Measurements from ENCODE around the gene FUOM. TPM values are rescaled to one million over a fixed set of nuclear protein-coding genes. Genes with fewer than 3 reads are reported as not detected.

The FUOM gene
- total RNA-seq, 1 experiment from 2014 or later: 31.3 TPM

DNA sequence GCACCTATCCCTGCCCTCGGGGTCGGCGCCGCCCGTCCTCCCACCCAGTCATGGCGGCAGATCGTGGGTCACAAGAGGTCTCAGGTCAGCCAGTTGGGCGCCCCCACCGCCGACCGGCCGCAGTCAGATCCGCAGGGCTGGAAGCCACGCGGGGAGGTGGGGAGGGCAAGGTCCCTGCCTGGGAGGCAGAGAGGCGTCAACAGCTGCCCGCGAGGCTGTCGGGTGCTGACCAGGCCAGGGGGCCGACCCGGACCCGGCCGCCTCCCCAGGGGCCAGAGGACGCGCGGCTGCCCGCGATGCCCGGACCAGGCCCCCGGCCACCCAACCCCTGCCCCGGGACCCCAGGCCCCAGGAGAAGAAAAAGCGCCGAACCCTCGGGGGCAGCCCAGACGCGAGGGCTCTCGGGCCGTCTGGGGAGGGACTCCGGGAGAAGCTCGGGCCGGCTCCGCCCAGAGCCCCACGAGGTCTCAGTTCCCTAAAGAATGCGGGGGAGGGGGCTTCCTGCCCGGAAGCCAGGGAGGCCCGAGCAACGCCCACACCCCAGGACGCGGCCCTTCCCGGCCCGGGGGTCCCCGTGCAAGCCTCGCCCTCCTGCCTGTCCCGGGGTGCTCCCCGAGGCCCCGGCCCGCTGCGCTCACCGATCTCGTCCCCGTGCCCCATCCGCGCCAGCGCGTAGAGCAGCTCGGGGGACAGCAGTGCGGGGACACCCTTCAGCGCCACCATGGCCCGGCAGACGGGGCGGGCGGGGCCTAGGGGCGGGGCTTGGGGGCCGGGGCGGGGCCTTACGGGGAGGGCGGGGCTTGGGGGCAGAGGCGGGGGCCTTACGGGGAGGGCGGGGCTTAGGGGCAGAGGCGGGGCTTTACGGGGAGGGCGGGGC lies at the start of gene FUOM (continued):
- no peak for TF ChIP-seq PRDM15 (CRISPR knock-in tag; IDR thresholded peaks at IDR 0.05)
- TF ChIP-seq, protein P1, sequence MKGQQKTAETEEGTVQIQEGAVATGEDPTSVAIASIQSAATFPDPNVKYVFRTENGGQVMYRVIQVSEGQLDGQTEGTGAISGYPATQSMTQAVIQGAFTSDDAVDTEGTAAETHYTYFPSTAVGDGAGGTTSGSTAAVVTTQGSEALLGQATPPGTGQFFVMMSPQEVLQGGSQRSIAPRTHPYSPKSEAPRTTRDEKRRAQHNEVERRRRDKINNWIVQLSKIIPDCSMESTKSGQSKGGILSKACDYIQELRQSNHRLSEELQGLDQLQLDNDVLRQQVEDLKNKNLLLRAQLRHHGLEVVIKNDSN (CRISPR knock-in tag; IDR thresholded peaks at IDR 0.05): peak; percentile 42; the same call in 1 of the 2 replicates
- TF ChIP-seq, protein P2, sequence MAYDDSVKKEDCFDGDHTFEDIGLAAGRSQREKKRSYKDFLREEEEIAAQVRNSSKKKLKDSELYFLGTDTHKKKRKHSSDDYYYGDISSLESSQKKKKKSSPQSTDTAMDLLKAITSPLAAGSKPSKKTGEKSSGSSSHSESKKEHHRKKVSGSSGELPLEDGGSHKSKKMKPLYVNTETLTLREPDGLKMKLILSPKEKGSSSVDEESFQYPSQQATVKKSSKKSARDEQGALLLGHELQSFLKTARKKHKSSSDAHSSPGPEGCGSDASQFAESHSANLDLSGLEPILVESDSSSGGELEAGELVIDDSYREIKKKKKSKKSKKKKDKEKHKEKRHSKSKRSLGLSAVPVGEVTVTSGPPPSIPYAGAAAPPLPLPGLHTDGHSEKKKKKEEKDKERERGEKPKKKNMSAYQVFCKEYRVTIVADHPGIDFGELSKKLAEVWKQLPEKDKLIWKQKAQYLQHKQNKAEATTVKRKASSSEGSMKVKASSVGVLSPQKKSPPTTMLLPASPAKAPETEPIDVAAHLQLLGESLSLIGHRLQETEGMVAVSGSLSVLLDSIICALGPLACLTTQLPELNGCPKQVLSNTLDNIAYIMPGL (CRISPR knock-in tag; IDR thresholded peaks at IDR 0.05): 0 out of 2 replicates have a peak, but pooled peaks have one; percentile 29
- TF ChIP-seq, protein P3, sequence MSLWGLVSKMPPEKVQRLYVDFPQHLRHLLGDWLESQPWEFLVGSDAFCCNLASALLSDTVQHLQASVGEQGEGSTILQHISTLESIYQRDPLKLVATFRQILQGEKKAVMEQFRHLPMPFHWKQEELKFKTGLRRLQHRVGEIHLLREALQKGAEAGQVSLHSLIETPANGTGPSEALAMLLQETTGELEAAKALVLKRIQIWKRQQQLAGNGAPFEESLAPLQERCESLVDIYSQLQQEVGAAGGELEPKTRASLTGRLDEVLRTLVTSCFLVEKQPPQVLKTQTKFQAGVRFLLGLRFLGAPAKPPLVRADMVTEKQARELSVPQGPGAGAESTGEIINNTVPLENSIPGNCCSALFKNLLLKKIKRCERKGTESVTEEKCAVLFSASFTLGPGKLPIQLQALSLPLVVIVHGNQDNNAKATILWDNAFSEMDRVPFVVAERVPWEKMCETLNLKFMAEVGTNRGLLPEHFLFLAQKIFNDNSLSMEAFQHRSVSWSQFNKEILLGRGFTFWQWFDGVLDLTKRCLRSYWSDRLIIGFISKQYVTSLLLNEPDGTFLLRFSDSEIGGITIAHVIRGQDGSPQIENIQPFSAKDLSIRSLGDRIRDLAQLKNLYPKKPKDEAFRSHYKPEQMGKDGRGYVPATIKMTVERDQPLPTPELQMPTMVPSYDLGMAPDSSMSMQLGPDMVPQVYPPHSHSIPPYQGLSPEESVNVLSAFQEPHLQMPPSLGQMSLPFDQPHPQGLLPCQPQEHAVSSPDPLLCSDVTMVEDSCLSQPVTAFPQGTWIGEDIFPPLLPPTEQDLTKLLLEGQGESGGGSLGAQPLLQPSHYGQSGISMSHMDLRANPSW (CRISPR knock-in tag; conservative IDR thresholded peaks at IDR 0.05; ENCODE audit: low read depth): no peak
- no peak for TF ChIP-seq TEAD4 (CRISPR knock-in tag; IDR thresholded peaks at IDR 0.05)
- no peak for TF ChIP-seq KAT7 (CRISPR knock-in tag; IDR thresholded peaks at IDR 0.05; ENCODE audit: borderline replicate concordance)
- no peak for TF ChIP-seq PREB (CRISPR knock-in tag; IDR thresholded peaks at IDR 0.05; ENCODE audit: borderline replicate concordance)
- no peak for TF ChIP-seq NR1H2 (CRISPR knock-in tag; IDR thresholded peaks at IDR 0.05)

DNA sequence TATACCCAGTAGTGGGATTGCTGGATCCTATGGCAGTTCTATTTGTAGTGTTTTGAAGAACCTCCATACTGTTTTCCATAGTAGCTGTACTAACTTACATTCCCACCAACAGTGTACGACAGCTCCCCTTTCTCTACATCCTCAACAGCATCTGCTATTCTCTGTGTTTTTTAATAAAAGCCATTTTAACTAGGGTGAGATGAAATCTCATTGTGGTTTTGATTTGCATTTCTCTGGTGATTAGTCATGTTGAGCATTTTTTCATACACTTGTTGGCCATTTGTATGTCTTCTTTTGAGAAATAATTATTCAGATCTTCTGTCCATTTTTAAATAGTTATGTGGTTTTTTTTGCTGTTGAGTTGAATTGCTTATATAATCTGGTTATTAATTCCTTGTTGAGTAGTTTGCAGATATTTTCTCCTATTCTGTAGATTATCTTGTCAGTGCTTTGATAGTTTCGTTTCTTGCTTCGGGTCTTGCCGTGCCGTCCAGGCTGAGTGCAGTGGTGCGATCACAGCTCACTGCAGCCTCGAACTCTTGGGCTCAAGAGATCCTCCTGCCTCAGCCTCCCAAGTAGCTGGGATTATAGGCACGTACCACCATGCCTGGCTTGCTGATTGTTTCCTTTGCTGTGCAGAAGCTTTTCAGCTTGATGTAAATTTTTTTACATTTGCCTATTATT lies 48.2 kb upstream of the FUOM start:
- H3K4me3 Mint-ChIP-seq: no peak overlapping the region
- no peaks in the 10 kb centered on the region for H3K27me3 Mint-ChIP-seq (ENCODE audit: low read depth)
- peaks cover 77% of the 10 kb centered on the region for H3K36me3 Mint-ChIP-seq
- POLR2A ChIA-PET: no interaction called here
- H3K27ac Mint-ChIP-seq: no peak overlapping the region
- CTCF ChIA-PET: no interaction called here
- DNase-seq (ENCODE audit: low spot score) (no peak), ATAC-seq (no peak)
- TF ChIP-seq, protein P4, sequence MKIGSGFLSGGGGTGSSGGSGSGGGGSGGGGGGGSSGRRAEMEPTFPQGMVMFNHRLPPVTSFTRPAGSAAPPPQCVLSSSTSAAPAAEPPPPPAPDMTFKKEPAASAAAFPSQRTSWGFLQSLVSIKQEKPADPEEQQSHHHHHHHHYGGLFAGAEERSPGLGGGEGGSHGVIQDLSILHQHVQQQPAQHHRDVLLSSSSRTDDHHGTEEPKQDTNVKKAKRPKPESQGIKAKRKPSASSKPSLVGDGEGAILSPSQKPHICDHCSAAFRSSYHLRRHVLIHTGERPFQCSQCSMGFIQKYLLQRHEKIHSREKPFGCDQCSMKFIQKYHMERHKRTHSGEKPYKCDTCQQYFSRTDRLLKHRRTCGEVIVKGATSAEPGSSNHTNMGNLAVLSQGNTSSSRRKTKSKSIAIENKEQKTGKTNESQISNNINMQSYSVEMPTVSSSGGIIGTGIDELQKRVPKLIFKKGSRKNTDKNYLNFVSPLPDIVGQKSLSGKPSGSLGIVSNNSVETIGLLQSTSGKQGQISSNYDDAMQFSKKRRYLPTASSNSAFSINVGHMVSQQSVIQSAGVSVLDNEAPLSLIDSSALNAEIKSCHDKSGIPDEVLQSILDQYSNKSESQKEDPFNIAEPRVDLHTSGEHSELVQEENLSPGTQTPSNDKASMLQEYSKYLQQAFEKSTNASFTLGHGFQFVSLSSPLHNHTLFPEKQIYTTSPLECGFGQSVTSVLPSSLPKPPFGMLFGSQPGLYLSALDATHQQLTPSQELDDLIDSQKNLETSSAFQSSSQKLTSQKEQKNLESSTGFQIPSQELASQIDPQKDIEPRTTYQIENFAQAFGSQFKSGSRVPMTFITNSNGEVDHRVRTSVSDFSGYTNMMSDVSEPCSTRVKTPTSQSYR (CRISPR knock-in tag; IDR thresholded peaks at IDR 0.05): no peak
- TF ChIP-seq ZNF121 (CRISPR knock-in tag; IDR thresholded peaks at IDR 0.05): 0 out of 2 replicates have a peak, but pooled peaks have one; percentile 40
- H3K4me1 Mint-ChIP-seq: no peaks in the 10 kb centered on the region
- peaks cover 19% of the 10 kb centered on the region for H3K9me3 Mint-ChIP-seq

Data from WTC11 (cell line).